Neural cell (in vitro differentiated cells): ENCODE results near the gene RAMP2.
A peak's percentile ranks its signal among the peaks of the same experiment; 100 is the strongest.

Experiments
- RAD21 ChIP-seq: fragments of 450-650 bp; conservative IDR thresholded peaks from 2 replicates; pipeline ENCODE4 v1.6.1; 2014; ENCODE audit warnings: antibody characterized with exemption, mild to moderate bottlenecking, moderate library complexity
- SMC3 ChIP-seq: fragments of 450-650 bp; conservative IDR thresholded peaks from 2 replicates; pipeline ENCODE4 v1.6.1; 2014; ENCODE audit warnings: antibody characterized with exemption, mild to moderate bottlenecking, moderate library complexity; ENCODE audit not compliant: poor library complexity
- TF ChIP-seq, protein P1 (sequence below): fragments of 450-650 bp; IDR thresholded peaks from 2 replicates; pipeline ENCODE4 v1.5.1; 2014; ENCODE audit warnings: antibody characterized with exemption, mild to moderate bottlenecking, moderate library complexity; ENCODE audit not compliant: poor library complexity, severe bottlenecking

DNA sequence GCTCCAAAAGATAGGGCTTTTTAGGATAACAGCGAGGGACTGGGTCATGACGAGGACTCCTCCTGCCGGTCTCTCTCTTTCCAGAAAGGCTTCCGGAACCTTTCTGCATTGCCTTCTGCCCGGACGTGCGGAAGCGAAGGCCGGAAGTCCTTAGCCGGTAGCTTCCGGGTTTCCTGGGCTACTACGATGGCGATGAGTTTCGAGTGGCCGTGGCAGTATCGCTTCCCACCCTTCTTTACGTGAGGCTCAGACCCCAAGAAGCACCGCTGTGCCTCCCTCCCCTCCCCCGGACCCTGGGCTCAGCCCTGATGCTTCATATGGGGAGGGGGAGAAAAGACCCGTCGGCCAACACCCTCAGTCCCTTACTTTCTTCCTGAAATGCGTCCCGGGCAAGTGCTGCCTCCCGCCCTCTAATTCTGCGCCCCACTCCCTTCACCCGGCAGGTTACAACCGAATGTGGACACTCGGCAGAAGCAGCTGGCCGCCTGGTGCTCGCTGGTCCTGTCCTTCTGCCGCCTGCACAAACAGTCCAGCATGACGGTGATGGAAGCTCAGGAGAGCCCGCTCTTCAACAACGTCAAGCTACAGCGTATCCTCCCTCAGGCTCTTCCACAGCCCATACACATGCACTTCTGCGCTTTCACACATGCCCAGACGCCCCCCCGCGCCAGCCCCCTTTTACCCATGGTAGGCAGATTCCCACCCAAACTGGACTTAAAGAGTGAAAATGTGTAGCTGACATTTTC, 12.4 kb downstream of the RAMP2 start, which contains the start of gene VPS25:
- TF ChIP-seq SMC3 (peak; percentile 51), RAD21 (no peak)
- TF ChIP-seq, protein P1, sequence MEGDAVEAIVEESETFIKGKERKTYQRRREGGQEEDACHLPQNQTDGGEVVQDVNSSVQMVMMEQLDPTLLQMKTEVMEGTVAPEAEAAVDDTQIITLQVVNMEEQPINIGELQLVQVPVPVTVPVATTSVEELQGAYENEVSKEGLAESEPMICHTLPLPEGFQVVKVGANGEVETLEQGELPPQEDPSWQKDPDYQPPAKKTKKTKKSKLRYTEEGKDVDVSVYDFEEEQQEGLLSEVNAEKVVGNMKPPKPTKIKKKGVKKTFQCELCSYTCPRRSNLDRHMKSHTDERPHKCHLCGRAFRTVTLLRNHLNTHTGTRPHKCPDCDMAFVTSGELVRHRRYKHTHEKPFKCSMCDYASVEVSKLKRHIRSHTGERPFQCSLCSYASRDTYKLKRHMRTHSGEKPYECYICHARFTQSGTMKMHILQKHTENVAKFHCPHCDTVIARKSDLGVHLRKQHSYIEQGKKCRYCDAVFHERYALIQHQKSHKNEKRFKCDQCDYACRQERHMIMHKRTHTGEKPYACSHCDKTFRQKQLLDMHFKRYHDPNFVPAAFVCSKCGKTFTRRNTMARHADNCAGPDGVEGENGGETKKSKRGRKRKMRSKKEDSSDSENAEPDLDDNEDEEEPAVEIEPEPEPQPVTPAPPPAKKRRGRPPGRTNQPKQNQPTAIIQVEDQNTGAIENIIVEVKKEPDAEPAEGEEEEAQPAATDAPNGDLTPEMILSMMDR = peak; percentile 41
